Measurements from ENCODE around the gene CDH22.

Gene CDH22

GRCh38 chr20:46145713-46146112, 162.6 kb downstream of the CDH22 start:
- no peak for DNase-seq (ENCODE audit: low read depth in 2 of 2)

- no peak for DNase-seq (ENCODE audit: low read depth in 2 of 2)
Measured at GRCh38 chr20:46144432-46145025, 163.8 kb downstream of the CDH22 start.

- DNase-seq (ENCODE audit: low read depth in 2 of 2) = no peak
Measured at GRCh38 chr20:46142124-46142523, 166.2 kb downstream of the CDH22 start.

- DNase-seq (ENCODE audit: low read depth in 2 of 2) = no peak
Measured at GRCh38 chr20:46139908-46140482, 168.3 kb downstream of the CDH22 start.

GRCh38 chr20:46139266-46139889, 168.9 kb downstream of the CDH22 start:
- no peak for DNase-seq (ENCODE audit: low read depth in 2 of 2)

GRCh38 chr20:46137816-46138215, 170.5 kb downstream of the CDH22 start:
- DNase-seq (ENCODE audit: low read depth in 2 of 2) = no peak

GRCh38 chr20:46135856-46136633, 172.3 kb downstream of the CDH22 start:
- no peak for DNase-seq (ENCODE audit: low read depth in 2 of 2)

GRCh38 chr20:46134716-46135115, 173.6 kb downstream of the CDH22 start:
- DNase-seq (ENCODE audit: low read depth in 2 of 2) = no peak

GRCh38 chr20:46133886-46134654, 174.2 kb downstream of the CDH22 start:
- no peak for DNase-seq (ENCODE audit: low read depth in 2 of 2)

- DNase-seq (ENCODE audit: low read depth in 2 of 2) = peak; percentile 50 to 51
Measured at GRCh38 chr20:46132705-46133120, 175.6 kb downstream of the CDH22 start.

GRCh38 chr20:46131396-46131795, 176.9 kb downstream of the CDH22 start:
- no peak for DNase-seq (ENCODE audit: low read depth in 2 of 2)

GRCh38 chr20:46130534-46130933, 177.8 kb downstream of the CDH22 start:
- no peak for DNase-seq (ENCODE audit: low read depth in 2 of 2)

- DNase-seq (ENCODE audit: low read depth in 2 of 2) = no peak
Measured at GRCh38 chr20:46129955-46130481, 178.3 kb downstream of the CDH22 start.

- DNase-seq (ENCODE audit: low read depth in 2 of 2) = no peak
Measured at GRCh38 chr20:46128310-46129151, 179.8 kb downstream of the CDH22 start.

GRCh38 chr20:46127396-46128010, 180.8 kb downstream of the CDH22 start:
- no peak for DNase-seq (ENCODE audit: low read depth in 2 of 2)

GRCh38 chr20:46126440-46127056, 181.8 kb downstream of the CDH22 start:
- DNase-seq (ENCODE audit: low read depth in 2 of 2) = no peak
